ENCODE measurements around the gene PKDREJ. TPM values are rescaled to one million over a fixed set of nuclear protein-coding genes. Genes with fewer than 3 reads are reported as not detected.

The PKDREJ gene
- total RNA-seq, 1 experiment from 2014 or later, result 0.04 TPM

- H3K56ac ChIP-seq (ENCODE audit: insufficient read length, low read depth, low read length), result no peak overlapping the region
- H3K27ac ChIP-seq (ENCODE audit: insufficient read length, low read depth, low read length), result no peak overlapping the region
- H2BK120ac ChIP-seq (ENCODE audit: low read depth, low read length, poor library complexity, severe bottlenecking), result no peak overlapping the region
- no peak overlapping the region for H3K14ac ChIP-seq (ENCODE audit: insufficient read depth, low read length)
- H3K9me3 Mint-ChIP-seq, result no peaks in the 10 kb centered on the region
- H2AK5ac ChIP-seq (ENCODE audit: insufficient read length, low read length), result no peak overlapping the region
- H4K20me1 ChIP-seq (ENCODE audit: control insufficient read depth, insufficient read depth, insufficient read length), result no peaks in the 10 kb centered on the region
- no peaks in the 10 kb centered on the region for H3K79me1 ChIP-seq (ENCODE audit: insufficient read depth, low read depth, low read length, poor library complexity, severe bottlenecking)
- no peak overlapping the region for H4K91ac ChIP-seq (ENCODE audit: insufficient read length, low read depth, low read length)
- no peak overlapping the region for H4K5ac ChIP-seq (ENCODE audit: insufficient read length, low read depth, low read length)
- no peak overlapping the region for H4K8ac ChIP-seq (replicated peaks; ENCODE audit: insufficient read length, low read depth, low read length)
- H3K27me3 Mint-ChIP-seq (ENCODE audit: low read depth), result no peaks in the 10 kb centered on the region; the same call in 1 of the 2 replicates
- no peak for DNase-seq
- H2BK15ac ChIP-seq (ENCODE audit: low read depth, low read length), result no peak overlapping the region
- H2BK12ac ChIP-seq (ENCODE audit: insufficient read length, low read depth, low read length), result no peak overlapping the region
- H3K4me1 ChIP-seq (ENCODE audit: insufficient read depth, low read length), result no peaks in the 10 kb centered on the region
- no peaks in the 10 kb centered on the region for H3K27me3 ChIP-seq (ENCODE audit: insufficient read depth, low read length)
- no peak overlapping the region for H3T11ph ChIP-seq (ENCODE audit: low read length)
- no peaks in the 10 kb centered on the region for H3K79me2 ChIP-seq (ENCODE audit: insufficient read depth, low read length)
- no peak overlapping the region; a peak in 1 of 5 replicates for H3K4me3 Mint-ChIP-seq
- TF ChIP-seq, protein P1, sequence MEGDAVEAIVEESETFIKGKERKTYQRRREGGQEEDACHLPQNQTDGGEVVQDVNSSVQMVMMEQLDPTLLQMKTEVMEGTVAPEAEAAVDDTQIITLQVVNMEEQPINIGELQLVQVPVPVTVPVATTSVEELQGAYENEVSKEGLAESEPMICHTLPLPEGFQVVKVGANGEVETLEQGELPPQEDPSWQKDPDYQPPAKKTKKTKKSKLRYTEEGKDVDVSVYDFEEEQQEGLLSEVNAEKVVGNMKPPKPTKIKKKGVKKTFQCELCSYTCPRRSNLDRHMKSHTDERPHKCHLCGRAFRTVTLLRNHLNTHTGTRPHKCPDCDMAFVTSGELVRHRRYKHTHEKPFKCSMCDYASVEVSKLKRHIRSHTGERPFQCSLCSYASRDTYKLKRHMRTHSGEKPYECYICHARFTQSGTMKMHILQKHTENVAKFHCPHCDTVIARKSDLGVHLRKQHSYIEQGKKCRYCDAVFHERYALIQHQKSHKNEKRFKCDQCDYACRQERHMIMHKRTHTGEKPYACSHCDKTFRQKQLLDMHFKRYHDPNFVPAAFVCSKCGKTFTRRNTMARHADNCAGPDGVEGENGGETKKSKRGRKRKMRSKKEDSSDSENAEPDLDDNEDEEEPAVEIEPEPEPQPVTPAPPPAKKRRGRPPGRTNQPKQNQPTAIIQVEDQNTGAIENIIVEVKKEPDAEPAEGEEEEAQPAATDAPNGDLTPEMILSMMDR (conservative IDR thresholded peaks at IDR 0.05), result no peak
- no peak overlapping the region for H2BK5ac ChIP-seq (ENCODE audit: insufficient read length, low read length)
- H3K36me3 Mint-ChIP-seq (ENCODE audit: insufficient read depth in 1 of 3, low read depth in 3 of 3), result peaks cover 2 to 23% (median 18%) of the 10 kb centered on the region in 3 experiments; a peak in 6 of 7 replicates
- H3K18ac ChIP-seq (ENCODE audit: insufficient read length, low read depth, low read length), result no peak overlapping the region
- H3K9ac ChIP-seq (ENCODE audit: extremely low read depth, insufficient read length, low read length), result no peak overlapping the region
- H3K4me2 ChIP-seq (ENCODE audit: insufficient read depth, insufficient read length, low read length), result no peak overlapping the region
- H2BK20ac ChIP-seq (ENCODE audit: low read depth, low read length, poor library complexity, severe bottlenecking), result no peak overlapping the region
- no peak overlapping the region for H2AFZ ChIP-seq (ENCODE audit: low read length)
- peaks cover 4% of the 10 kb centered on the region for H3K23me2 ChIP-seq (ENCODE audit: insufficient read length, low read depth, low read length, poor library complexity, severe bottlenecking)
- no peak overlapping the region for H3K27ac Mint-ChIP-seq
- H3K9me3 ChIP-seq (ENCODE audit: control insufficient read depth, low read depth, low read length), result no peaks in the 10 kb centered on the region
- no peak overlapping the region for H3K23ac ChIP-seq (ENCODE audit: insufficient read length, low read depth, low read length)
- no CpG with 5 or more reads among the region's 3 CpGs for WGBS (ENCODE audit: extremely low coverage, insufficient read length, low lambda C conversion rate)
- H3K4me1 Mint-ChIP-seq, result peaks cover 12 to 13% of the 10 kb centered on the region in 2 experiments
- no peak overlapping the region for H3K4ac ChIP-seq (ENCODE audit: low read depth, low read length)
These were observed 29.0 kb upstream of the PKDREJ start for GRCh38 chr22:46292173-46292572.

Data from H9 (cell line).